ENCODE data around the gene CD48.
"Not testable (repeated sequence)": the region's sequence is repeated elsewhere in the genome, so short reads cannot be mapped to it uniquely, and the experiment has no call there.

The CD48 gene

DNA sequence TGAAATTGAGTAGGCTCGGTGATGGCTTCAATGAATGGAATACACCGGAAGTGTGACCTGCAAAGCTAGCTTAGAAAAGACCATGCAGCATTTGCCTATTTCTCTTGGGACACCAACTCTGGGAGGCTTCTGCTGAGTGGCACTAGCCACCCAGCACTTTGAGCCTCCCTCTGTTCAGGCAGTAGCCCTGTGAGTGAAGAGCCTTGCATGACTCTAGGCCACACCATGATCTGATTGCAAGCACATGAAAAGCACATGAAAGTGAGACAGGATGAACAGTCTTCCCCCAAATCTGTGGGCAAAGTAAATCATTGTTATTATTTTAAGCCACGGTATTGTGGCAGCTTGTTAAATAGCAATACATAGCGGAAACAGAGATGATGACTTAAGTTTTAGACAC lies 2.8 kb downstream of the CD48 start:
- TF ChIP-seq, protein P1, sequence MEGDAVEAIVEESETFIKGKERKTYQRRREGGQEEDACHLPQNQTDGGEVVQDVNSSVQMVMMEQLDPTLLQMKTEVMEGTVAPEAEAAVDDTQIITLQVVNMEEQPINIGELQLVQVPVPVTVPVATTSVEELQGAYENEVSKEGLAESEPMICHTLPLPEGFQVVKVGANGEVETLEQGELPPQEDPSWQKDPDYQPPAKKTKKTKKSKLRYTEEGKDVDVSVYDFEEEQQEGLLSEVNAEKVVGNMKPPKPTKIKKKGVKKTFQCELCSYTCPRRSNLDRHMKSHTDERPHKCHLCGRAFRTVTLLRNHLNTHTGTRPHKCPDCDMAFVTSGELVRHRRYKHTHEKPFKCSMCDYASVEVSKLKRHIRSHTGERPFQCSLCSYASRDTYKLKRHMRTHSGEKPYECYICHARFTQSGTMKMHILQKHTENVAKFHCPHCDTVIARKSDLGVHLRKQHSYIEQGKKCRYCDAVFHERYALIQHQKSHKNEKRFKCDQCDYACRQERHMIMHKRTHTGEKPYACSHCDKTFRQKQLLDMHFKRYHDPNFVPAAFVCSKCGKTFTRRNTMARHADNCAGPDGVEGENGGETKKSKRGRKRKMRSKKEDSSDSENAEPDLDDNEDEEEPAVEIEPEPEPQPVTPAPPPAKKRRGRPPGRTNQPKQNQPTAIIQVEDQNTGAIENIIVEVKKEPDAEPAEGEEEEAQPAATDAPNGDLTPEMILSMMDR (IDR thresholded peaks at IDR 0.05; ENCODE audit: low read length, missing control alignments), result no peak
- DNase-seq (ENCODE audit: low read depth), result no peak
- no peak overlapping the region for H3K4me3 ChIP-seq (replicated peaks; ENCODE audit: low read depth, low read length)

DNA sequence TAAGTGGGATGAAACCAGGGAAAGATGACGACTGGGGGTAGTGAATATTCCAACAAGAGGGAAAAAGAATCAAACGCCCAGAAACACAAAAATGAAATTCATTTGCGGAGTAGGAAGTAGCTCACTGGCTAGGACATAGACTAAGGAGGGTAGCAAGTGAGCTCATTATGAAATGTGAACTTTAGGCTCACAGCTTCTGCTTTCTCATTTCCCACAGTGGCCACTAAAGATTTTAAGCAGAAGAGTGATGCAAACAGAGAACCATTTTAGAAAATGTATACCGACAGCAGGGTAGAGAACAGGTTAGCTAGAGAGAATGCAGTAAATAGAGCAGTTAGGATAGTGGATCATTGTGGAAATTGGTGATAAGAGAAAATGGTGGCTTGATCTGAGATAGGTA lies 3.5 kb downstream of the CD48 start:
- TF ChIP-seq, protein P1 (IDR thresholded peaks at IDR 0.05; ENCODE audit: low read length, missing control alignments), result no peak
- no peak for DNase-seq (ENCODE audit: low read depth)
- no peak overlapping the region for H3K4me3 ChIP-seq (replicated peaks; ENCODE audit: low read depth, low read length)

DNA sequence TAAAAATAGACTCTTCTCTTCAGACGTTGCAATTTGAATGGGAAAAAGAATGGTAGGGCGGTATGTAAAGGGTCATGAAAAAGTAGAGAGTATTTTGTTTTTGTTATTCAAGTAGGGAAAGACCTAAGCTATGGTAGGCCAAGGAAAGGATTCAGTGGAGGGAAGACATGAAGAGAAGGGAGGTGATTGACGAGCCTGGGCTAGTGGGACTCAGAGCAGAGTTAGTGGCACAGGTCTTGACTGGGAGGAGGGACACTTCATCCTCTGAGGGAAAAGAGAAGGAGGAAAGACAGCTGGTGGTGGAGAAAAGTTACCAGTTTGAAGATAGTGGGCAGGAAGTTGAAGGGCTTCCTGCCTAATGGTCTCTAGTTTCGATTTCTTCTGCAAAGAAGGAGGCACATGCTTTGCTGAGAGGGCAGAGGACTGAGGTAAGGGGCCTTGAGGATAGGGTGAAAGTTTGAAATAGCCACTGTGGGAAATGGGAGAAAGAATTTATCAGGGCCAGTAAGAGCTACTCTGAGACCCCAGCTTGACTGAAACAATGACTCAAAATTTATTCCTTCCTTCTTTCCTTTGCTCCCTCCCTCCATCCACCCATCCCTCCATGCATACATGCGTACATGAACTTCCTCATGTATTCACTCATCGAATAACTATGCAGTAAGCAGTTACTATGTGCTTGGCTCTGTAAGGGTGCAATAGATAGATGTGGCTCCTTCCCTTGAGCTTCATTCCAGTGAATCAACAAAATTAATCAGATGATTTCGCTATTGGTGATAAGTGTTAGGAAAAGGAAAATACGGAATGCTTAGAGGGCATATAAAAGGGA lies 4.2 kb downstream of the CD48 start:
- DNase-seq (ENCODE audit: low read depth), result no peak
- no peak overlapping the region for H3K4me3 ChIP-seq (replicated peaks; ENCODE audit: low read depth, low read length)
- TF ChIP-seq, protein P1 (IDR thresholded peaks at IDR 0.05; ENCODE audit: low read length, missing control alignments), result no peak

DNA sequence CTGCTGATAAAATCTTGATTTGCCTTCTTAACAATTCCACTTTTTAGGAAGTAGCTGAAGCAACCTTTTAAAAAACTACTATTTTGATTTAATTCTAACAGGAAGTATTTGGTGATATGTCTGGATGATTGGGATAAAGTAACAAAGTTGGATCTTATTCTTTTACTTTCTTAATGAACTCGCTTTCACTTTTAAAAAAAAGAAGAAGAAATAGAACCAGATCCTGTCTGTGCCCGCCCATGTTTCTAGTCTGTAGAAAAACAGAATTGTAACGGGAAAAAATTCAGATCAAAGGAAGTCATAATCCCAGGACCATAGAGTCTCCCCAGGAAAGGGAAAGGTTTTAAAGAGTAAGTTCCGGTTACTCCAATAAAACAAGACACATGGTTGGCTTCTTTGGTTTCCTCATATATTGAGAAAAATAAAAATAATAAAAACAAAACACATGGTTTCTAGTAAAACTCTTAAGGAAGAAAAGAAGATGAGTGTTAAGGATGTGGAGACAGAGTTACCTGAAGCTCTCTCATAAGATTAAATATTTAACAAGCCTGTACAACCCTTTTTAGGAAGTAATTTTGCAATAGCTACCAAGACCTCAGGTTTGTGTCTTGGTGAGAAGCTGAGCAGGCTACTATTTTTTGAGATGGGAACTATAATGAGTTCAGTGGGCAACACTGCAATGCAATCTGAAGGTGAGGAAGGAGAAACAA lies 4.9 kb downstream of the CD48 start:
- DNase-seq (ENCODE audit: low read depth), result no peak
- TF ChIP-seq, protein P1 (IDR thresholded peaks at IDR 0.05; ENCODE audit: low read length, missing control alignments), result no peak
- H3K4me3 ChIP-seq (replicated peaks; ENCODE audit: low read depth, low read length), result no peak overlapping the region

DNA sequence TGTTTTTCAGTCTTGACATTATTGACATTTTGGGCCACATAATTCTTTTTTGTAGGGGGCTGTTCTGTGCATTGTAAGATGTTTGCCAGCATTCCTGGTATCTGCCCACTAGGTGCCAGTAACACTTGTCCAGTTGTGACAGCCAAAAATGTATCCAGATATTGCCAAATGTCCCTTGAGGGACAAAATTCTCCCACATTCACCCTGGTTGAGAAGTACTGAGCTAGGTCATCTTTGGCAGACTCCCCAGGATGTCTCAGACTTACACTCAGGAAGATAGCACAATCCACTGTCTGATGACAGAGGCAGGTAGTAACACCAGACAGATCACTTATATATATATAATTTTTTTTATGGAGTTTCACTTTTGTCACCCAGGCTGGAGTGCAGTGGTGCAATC lies 5.9 kb downstream of the CD48 start:
- no peak for DNase-seq (ENCODE audit: low read depth)
- H3K4me3 ChIP-seq (replicated peaks; ENCODE audit: low read depth, low read length), result no peak overlapping the region
- TF ChIP-seq, protein P1 (IDR thresholded peaks at IDR 0.05; ENCODE audit: low read length, missing control alignments), result no peak

DNA sequence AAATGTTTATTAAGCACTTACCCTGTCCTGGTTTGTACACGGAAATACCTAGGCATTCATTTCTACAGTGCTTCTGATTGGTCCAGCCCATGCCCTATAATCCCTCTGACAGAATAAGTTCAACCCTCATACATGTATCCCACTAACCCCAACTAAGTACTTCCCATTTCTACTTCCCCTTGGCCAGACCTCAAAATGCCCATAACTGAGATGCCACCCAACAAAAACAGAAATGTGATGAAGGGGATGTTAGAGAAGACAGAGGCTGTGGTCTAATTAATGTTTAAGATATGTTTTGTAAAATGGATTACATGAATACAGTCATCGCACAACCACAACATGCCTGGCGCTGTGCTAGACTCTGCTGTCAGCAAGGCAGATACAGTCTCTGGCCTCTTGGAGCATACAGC lies 6.4 kb downstream of the CD48 start:
- not testable (repeated sequence) for H3K4me3 ChIP-seq (replicated peaks; ENCODE audit: low read depth, low read length); DNase-seq (ENCODE audit: low read depth)

DNA sequence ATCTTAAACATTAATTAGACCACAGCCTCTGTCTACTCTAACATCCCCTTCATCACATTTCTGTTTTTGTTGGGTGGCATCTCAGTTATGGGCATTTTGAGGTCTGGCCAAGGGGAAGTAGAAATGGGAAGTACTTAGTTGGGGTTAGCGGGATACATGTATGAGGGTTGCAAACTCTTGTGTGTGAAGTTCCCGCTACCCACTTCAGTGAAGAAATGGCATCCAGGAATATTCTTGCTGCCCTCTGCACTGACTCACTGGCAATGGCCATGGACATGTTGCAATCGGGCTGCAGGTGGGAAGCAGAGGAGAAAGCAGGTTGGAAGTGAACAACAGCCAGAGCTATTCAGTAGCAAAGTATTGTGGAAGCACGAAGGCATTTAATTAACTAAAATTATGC lies 7.4 kb downstream of the CD48 start:
- DNase-seq (ENCODE audit: low read depth), result no peak
- TF ChIP-seq, protein P1 (IDR thresholded peaks at IDR 0.05; ENCODE audit: low read length, missing control alignments), result no peak
- no peak overlapping the region for H3K4me3 ChIP-seq (replicated peaks; ENCODE audit: low read depth, low read length)

Data from fibroblast of pulmonary artery (primary cell).